GM10847 (cell line): Measurements from ENCODE around the gene ANO7.

Source experiments
- POLR2A ChIP-seq: IDR thresholded peaks from 2 replicates; pipeline ENCODE4 v1.6.1; 2011; ENCODE audit not compliant: insufficient read length; ENCODE audit errors: extremely low read depth

ANO7 gene

GRCh38 chr2:241213041-241213440 lies 24.6 kb downstream of the ANO7 start:
- TF ChIP-seq POLR2A, result no peak

GRCh38 chr2:241213567-241213966 lies 25.1 kb downstream of the ANO7 start:
- TF ChIP-seq POLR2A, result no peak

GRCh38 chr2:241214209-241214608 lies 25.7 kb downstream of the ANO7 start:
- no peak for TF ChIP-seq POLR2A

GRCh38 chr2:241214766-241215165 lies 26.3 kb downstream of the ANO7 start:
- no peak for TF ChIP-seq POLR2A

- TF ChIP-seq POLR2A, result no peak
Observed at GRCh38 chr2:241215421-241215820, 26.9 kb downstream of the ANO7 start.

GRCh38 chr2:241216211-241216761 lies 27.8 kb downstream of the ANO7 start:
- no peak for TF ChIP-seq POLR2A

- no peak for TF ChIP-seq POLR2A
Observed at GRCh38 chr2:241217320-241218031, 29.0 kb downstream of the ANO7 start.

GRCh38 chr2:241218131-241219029 lies 29.9 kb downstream of the ANO7 start:
- no peak for TF ChIP-seq POLR2A

- no peak for TF ChIP-seq POLR2A
Observed at GRCh38 chr2:241219030-241219382, 30.5 kb downstream of the ANO7 start.

- TF ChIP-seq POLR2A, result no peak
Observed at GRCh38 chr2:241219856-241220356, 31.4 kb downstream of the ANO7 start.

- TF ChIP-seq POLR2A, result no peak
Observed at GRCh38 chr2:241223211-241224017, 34.9 kb downstream of the ANO7 start.

- TF ChIP-seq POLR2A, result no peak
Observed at GRCh38 chr2:241224018-241224850, 35.8 kb downstream of the ANO7 start.

- TF ChIP-seq POLR2A, result no peak
Observed at GRCh38 chr2:241224851-241225438, 36.5 kb downstream of the ANO7 start.

- no peak for TF ChIP-seq POLR2A
Observed at GRCh38 chr2:241225545-241225944, 37.1 kb downstream of the ANO7 start.
